NCI-H1694 (cell line): ENCODE results near the gene KLRF1.

Experiments
- DNase-seq: peaks from one replicate; lab custom pipeline; 2025; lab: John Stamatoyannopoulos, UW

The KLRF1 gene

DNA sequence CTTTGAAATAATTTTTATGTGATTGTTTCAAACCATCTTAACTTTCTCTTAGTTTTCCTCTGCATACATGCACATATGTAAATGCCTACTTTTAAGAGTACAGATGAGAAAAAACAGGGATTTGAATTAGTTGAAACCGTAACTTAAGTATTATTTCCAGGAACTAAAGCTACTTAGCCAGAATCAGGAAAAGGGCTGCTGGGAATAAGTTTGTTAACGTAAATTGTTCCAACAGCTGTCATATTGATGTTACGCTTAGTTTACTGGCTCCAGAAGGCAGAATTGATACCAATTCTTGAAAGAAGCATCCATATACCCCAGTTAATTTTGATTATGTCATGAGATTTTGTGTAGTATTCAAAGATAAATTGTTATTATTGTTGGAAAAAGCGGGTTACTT is 17.9 kb upstream of the KLRF1 start:
- DNase-seq, result no peak

GRCh38 chr12:9809866-9810265 is 17.4 kb upstream of the KLRF1 start:
- no peak for DNase-seq

- no peak for DNase-seq
Measured at GRCh38 chr12:9810671-9811070, 16.6 kb upstream of the KLRF1 start.

- no peak for DNase-seq
Measured at GRCh38 chr12:9811621-9812020, 15.7 kb upstream of the KLRF1 start.

- peak; percentile 29 for DNase-seq
Measured at GRCh38 chr12:9813821-9814798, 13.2 kb upstream of the KLRF1 start.

GRCh38 chr12:9820281-9820930 is 6.9 kb upstream of the KLRF1 start:
- no peak for DNase-seq

- DNase-seq, result no peak
Measured at GRCh38 chr12:9829483-9829882, 2.2 kb downstream of the KLRF1 start.

- no peak for DNase-seq
Measured at GRCh38 chr12:9829982-9830381, 2.7 kb downstream of the KLRF1 start.

- DNase-seq, result no peak
Measured at GRCh38 chr12:9831720-9832119, 4.4 kb downstream of the KLRF1 start.

DNA sequence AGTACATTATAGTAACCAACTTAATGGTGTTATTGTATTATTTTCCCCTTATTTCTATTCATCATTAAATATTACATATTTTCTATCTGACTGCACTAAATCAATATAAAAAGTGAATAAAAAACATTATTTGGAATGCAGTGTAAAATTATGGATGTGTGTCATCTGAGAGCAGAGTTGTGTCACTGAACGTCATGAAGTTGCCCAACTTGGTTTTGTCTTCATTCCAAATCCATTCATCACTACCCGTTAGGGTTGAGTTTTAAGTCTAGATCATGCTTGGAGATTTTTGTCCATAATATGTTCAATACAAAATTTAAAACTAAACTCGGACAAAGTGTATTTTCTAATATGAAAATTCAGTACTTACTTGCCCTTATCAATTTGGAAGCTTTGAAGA is 16.1 kb downstream of the KLRF1 start:
- DNase-seq, result no peak

DNA sequence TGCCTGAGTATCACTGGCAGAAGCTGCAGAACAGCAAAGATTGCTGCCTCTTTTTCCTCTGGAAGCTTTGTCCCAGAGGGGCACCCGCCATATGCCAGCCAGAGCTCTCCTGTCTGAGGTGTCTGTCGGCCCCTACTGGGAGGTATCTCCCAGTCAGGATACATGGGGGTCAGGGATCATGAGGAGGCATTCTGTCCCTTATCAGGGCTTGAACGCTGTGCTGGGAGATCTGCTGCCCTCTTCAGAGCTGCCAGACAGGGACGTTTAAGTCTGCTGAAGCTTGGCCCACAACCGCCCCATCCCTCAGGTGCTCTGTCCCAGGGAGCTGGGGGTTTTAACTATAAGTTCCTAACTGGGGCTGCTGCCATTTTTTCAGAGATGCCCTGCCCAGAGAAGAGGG is 21.6 kb downstream of the KLRF1 start:
- no peak for DNase-seq

DNA sequence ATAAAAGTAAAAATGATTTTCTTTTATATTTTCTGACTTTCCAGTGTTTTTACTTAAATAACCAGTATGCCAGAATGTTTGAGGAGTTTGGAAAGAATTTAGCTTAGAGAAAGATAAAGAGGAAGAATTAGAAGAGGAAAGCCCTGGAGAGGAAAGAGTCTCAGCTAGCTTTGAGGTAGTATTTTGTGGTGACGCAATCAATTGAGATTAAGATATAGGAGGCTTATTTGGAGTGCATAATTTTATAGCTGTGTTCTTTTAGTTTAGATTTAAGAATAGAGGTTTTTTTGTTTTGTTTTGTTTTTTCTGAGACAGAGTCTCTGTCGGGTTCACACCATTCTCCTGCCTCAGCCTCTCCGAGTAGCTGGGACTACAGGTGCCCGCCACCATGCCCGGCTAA is 23.8 kb downstream of the KLRF1 start:
- no peak for DNase-seq

DNA sequence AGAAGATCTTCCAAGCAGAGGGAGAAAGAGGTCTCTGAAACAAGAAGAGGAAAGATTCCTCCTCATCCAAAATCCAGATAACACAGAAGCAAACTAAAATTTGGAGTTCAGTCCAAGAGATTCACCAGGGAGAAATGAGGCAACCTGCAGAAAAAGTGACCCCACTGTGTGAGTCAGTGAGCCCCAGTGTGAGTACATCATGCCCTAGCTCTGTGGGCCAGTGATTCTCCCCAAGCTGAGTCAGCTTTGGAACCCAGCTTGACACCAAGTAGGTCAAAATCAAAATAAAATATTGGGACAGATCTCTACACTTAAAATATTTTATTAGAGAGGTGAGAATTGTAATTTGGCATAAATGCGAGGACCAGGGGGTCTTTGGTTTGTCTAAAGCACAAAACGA is 24.6 kb downstream of the KLRF1 start:
- DNase-seq, result no peak

- no peak for DNase-seq
Measured at GRCh38 chr12:9856151-9856550, 28.9 kb downstream of the KLRF1 start.

GRCh38 chr12:9856894-9857293 is 29.6 kb downstream of the KLRF1 start:
- DNase-seq, result no peak

- DNase-seq, result no peak
Measured at GRCh38 chr12:9858135-9858534, 30.9 kb downstream of the KLRF1 start.

DNA sequence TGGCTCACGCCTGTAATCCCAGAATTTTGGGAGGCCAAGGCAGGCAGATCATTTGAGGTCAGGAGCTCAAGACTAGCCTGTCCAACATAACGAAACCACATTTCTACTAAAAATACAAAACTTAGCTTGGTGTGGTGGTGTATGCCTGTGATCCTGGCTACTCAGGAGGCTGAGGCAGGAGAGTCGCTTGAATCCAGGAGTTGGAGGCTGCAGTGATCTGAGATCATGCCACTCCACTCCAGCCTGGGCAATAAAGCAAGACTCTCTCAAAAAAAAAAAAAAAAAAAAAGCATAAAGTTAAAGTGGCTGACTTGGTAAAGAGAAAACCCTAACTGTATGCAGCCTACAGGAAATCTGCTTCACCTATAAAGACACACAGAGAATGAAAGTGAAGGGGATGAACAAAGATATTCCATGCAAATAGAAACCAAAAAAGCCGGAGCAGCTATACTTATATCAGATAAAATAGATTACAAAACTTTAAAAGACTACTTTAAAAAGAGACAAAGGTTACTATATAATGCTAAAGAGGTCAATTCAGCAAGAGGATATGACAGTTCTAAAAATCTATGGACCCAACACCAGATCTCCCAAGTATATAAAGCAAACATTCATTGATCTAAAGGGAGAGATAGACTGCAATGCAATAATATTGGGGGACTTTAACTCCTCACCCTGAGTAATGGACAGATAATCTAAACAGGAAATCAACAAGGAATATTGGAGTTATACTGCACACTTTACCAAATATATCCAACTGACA is 37.8 kb downstream of the KLRF1 start:
- no peak for DNase-seq

DNA sequence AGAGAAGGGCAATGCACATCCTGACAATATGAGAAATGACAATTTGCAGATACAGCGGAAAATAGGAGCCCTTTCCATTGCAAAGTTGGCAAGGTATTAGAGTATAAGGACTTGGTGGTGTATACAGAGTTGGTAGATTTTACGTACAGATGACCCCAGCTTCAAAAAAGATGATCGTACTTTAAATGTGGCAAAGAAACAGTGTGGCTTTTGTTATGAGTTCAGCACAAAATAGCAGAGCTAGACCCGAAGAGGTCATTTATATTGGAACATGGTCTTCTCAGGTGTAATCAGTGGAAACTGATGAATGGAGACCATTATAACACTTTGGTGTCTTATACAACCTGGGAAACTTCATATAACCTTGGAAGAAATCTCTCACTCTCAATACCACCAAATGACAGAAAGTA is 39.6 kb downstream of the KLRF1 start:
- no peak for DNase-seq

DNA sequence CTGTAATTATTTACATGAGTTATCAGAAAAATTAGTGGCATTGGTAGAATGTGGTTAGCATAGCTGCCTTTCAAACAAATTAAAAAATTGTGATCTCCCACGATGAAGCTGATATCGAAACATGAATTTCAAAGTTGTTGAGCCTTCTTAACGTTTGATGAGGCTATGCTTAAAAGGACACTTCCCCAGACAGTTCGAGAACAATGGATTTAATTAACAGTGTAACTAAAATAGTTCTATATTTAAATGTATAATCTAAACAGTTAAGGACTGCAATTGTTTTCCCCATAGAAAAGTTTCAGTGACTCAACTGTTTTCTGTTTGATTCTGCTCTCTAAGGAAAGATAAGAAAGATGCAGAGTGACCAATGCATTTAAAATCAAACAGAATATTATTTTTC is 40.2 kb downstream of the KLRF1 start:
- DNase-seq, result no peak

DNA sequence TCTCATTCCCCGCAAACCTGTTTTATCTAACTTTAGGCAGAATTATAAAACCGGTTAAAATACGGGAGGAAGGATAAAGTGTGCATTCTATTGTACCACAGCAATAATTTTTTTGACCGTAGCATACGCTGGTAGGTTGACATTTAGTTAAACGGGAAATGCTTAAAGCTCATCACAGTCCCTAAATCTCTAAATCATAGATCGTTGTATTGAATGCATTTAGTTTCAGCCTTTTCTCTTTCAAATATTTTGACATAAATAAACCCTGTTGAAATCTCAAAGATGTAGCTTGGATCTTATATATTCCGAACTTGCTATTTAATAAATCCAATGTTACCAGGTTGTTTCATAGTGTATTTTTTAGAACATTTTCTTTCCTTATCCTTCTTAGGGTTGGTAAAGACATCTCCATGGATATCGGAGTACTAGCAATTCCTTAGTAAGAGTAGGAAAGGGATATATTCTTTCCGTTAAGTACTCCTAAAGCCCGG is 41.1 kb downstream of the KLRF1 start:
- no peak for DNase-seq

- DNase-seq, result no peak
Measured at GRCh38 chr12:9868951-9869306, 41.6 kb downstream of the KLRF1 start.

- DNase-seq, result no peak
Measured at GRCh38 chr12:9869307-9870161, 42.3 kb downstream of the KLRF1 start, which contains the start of gene CLEC2B. TSS of gene CLEC2B (minus strand) at chr12:9869354.
